ENCODE results near the gene PCDHGA8. TPM values are rescaled to one million over a fixed set of nuclear protein-coding genes. Genes with fewer than 3 reads are reported as not detected.
"Not testable (repeated sequence)": the region's sequence is repeated elsewhere in the genome, so short reads cannot be mapped to it uniquely, and the experiment has no call there.

The PCDHGA8 gene
- total RNA-seq, 1 experiment from 2014 or later = 2.2 TPM

GRCh38 chr5:141413540-141414069 is 21.2 kb downstream of the PCDHGA8 start:
- H3K4me3 ChIP-seq (ENCODE audit: low read depth, low read length, poor library complexity, severe bottlenecking) = no peak overlapping the region
- ChIA-PET CTCF (no interaction called here), POLR2A (ENCODE audit: low non-redundant PET) (no interaction called here)

DNA sequence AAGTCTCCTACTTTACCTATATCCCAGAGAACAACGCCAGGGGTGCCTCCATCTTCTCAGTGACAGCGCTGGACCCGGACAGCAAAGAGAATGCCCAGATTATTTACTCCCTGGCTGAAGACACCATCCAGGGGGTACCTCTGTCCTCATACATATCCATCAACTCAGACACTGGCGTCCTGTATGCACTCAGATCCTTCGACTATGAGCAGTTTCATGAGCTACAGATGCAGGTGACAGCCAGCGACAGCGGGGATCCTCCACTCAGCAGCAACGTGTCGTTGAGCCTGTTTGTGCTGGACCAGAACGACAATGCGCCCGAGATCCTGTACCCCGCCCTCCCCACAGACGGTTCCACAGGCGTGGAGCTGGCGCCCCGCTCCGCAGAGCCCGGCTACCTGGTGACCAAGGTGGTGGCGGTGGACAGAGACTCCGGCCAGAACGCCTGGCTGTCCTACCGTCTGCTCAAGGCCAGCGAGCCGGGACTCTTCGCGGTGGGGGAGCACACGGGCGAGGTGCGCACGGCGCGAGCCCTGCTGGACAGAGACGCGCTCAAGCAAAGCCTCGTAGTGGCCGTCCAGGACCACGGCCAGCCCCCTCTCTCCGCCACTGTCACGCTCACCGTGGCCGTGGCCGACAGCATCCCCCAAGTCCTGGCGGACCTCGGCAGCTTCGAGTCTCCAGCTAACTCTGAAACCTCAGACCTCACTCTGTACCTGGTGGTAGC is 22.3 kb downstream of the PCDHGA8 start:
- H3K4me3 ChIP-seq (ENCODE audit: low read depth, low read length, poor library complexity, severe bottlenecking); POLR2A ChIA-PET (ENCODE audit: low non-redundant PET); H3K4me1 ChIP-seq (ENCODE audit: insufficient read depth, low read length, poor library complexity, severe bottlenecking); DNase-seq (ENCODE audit: low spot score); H3K27me3 ChIP-seq (replicated peaks; ENCODE audit: insufficient read depth, low read depth, low read length, poor library complexity); intact Hi-C loops (cut with micrococcal nuclease; ENCODE audit: unreplicated experiment); CTCF ChIA-PET; BruUV-seq (replicated peaks); H3K27ac ChIP-seq (ENCODE audit: low read depth, low read length, poor library complexity, severe bottlenecking): not testable (repeated sequence)
- H3K36me3 ChIP-seq (ENCODE audit: insufficient read depth, low read length, poor library complexity, severe bottlenecking) = peaks cover 33% of the 10 kb centered on the region
- peaks cover 82% of the 10 kb centered on the region for H3K9me3 ChIP-seq (ENCODE audit: low read depth, low read length, poor library complexity, severe bottlenecking)

More at GRCh38 chr5:141413540-141414069, 21.2 kb downstream of the PCDHGA8 start:
- TF ChIP-seq, protein P1, sequence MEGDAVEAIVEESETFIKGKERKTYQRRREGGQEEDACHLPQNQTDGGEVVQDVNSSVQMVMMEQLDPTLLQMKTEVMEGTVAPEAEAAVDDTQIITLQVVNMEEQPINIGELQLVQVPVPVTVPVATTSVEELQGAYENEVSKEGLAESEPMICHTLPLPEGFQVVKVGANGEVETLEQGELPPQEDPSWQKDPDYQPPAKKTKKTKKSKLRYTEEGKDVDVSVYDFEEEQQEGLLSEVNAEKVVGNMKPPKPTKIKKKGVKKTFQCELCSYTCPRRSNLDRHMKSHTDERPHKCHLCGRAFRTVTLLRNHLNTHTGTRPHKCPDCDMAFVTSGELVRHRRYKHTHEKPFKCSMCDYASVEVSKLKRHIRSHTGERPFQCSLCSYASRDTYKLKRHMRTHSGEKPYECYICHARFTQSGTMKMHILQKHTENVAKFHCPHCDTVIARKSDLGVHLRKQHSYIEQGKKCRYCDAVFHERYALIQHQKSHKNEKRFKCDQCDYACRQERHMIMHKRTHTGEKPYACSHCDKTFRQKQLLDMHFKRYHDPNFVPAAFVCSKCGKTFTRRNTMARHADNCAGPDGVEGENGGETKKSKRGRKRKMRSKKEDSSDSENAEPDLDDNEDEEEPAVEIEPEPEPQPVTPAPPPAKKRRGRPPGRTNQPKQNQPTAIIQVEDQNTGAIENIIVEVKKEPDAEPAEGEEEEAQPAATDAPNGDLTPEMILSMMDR (conservative IDR thresholded peaks at IDR 0.05; ENCODE audit: low read depth, low read length) = no peak
- intact Hi-C loops (cut with micrococcal nuclease; ENCODE audit: unreplicated experiment) = no loop called here
- Histone ChIP-seq H3K9me3 (ENCODE audit: low read depth, low read length, poor library complexity, severe bottlenecking) (peaks cover 83% of the 10 kb centered on the region), H3K27ac (ENCODE audit: low read depth, low read length, poor library complexity, severe bottlenecking) (no peak overlapping the region), H3K27me3 (replicated peaks; ENCODE audit: insufficient read depth, low read depth, low read length, poor library complexity) (no peaks in the 10 kb centered on the region), H3K36me3 (ENCODE audit: insufficient read depth, low read length, poor library complexity, severe bottlenecking) (peaks cover 37% of the 10 kb centered on the region), H3K4me1 (ENCODE audit: insufficient read depth, low read length, poor library complexity, severe bottlenecking) (no peaks in the 10 kb centered on the region)
- no TSS peak for BruUV-seq (replicated peaks)
- no peak for DNase-seq (ENCODE audit: low spot score)

DNA sequence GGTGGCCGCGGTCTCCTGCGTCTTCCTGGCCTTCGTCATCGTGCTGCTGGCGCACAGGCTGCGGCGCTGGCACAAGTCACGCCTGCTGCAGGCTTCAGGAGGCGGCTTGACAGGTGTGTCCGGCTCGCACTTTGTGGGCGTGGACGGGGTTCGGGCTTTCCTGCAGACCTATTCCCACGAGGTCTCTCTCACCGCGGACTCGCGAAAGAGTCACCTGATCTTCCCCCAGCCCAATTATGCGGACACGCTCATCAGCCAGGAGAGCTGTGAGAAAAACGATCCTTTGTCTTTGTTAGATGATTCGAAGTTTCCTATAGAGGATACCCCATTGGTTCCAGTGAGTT is 22.8 kb downstream of the PCDHGA8 start:
- H3K4me1 ChIP-seq (ENCODE audit: insufficient read depth, low read length, poor library complexity, severe bottlenecking); BruUV-seq (replicated peaks); H3K27me3 ChIP-seq (replicated peaks; ENCODE audit: insufficient read depth, low read depth, low read length, poor library complexity); POLR2A ChIA-PET (ENCODE audit: low non-redundant PET); H3K4me3 ChIP-seq (ENCODE audit: low read depth, low read length, poor library complexity, severe bottlenecking); intact Hi-C loops (cut with micrococcal nuclease; ENCODE audit: unreplicated experiment); DNase-seq (ENCODE audit: low spot score); H3K27ac ChIP-seq (ENCODE audit: low read depth, low read length, poor library complexity, severe bottlenecking): not testable (repeated sequence)
- peaks cover 82% of the 10 kb centered on the region for H3K9me3 ChIP-seq (ENCODE audit: low read depth, low read length, poor library complexity, severe bottlenecking)
- CTCF ChIA-PET = interaction anchor here (0.7 kb wide), 1 partner anchor 146 kb away, joined by 4 read pairs; no protein-coding TSS in a partner anchor
- H3K36me3 ChIP-seq (ENCODE audit: insufficient read depth, low read length, poor library complexity, severe bottlenecking) = peaks cover 32% of the 10 kb centered on the region

- POLR2A ChIA-PET (ENCODE audit: low non-redundant PET); H3K4me1 ChIP-seq (ENCODE audit: insufficient read depth, low read length, poor library complexity, severe bottlenecking); H3K27ac ChIP-seq (ENCODE audit: low read depth, low read length, poor library complexity, severe bottlenecking); H3K27me3 ChIP-seq (replicated peaks; ENCODE audit: insufficient read depth, low read depth, low read length, poor library complexity); intact Hi-C loops (cut with micrococcal nuclease; ENCODE audit: unreplicated experiment); BruUV-seq (replicated peaks); H3K4me3 ChIP-seq (ENCODE audit: low read depth, low read length, poor library complexity, severe bottlenecking): not testable (repeated sequence)
- peaks cover 87% of the 10 kb centered on the region for H3K9me3 ChIP-seq (ENCODE audit: low read depth, low read length, poor library complexity, severe bottlenecking)
- H3K36me3 ChIP-seq (ENCODE audit: insufficient read depth, low read length, poor library complexity, severe bottlenecking) = peaks cover 12% of the 10 kb centered on the region
- DNase-seq (ENCODE audit: low spot score) = peak; percentile 24
- CTCF ChIA-PET = interaction anchor here (1.1 kb wide), 1 partner anchor 143 kb away, joined by 8 read pairs; no protein-coding TSS in a partner anchor
- TF ChIP-seq, protein P1 (conservative IDR thresholded peaks at IDR 0.05; ENCODE audit: low read depth, low read length) = 0 out of 2 replicates have a peak, but pooled peaks have one; percentile 37
These were observed 25.2 kb downstream of the PCDHGA8 start, which contains the start of gene PCDHGB7 for GRCh38 chr5:141417494-141418172. TSS of gene PCDHGB7 (plus strand) at chr5:141417677. CDS start at chr5:141417860, 183 bp downstream.
